GM19395 (cell line): ENCODE data around the gene MARS2.
"Not testable (repeated sequence)": the region's sequence is repeated elsewhere in the genome, so short reads cannot be mapped to it uniquely, and the experiment has no call there.

Source experiments
- ATAC-seq: cut with Tn5 transposase; IDR thresholded peaks from one replicate; pipeline ENCODE4 v1.9.1; 2021; ENCODE audit warnings: mild to moderate bottlenecking, moderate library complexity; ENCODE audit not compliant: unreplicated experiment

Gene MARS2

GRCh38 chr2:197705912-197706838 is 1.0 kb downstream of the MARS2 start:
- ATAC-seq: no peak

- ATAC-seq: no peak
Observed at GRCh38 chr2:197706839-197707207, 1.7 kb downstream of the MARS2 start.

- ATAC-seq: no peak
Observed at GRCh38 chr2:197707316-197708213, 2.4 kb downstream of the MARS2 start.

GRCh38 chr2:197708331-197708730 is 3.2 kb downstream of the MARS2 start:
- ATAC-seq: no peak

GRCh38 chr2:197709140-197709539 is 4.0 kb downstream of the MARS2 start:
- not testable (repeated sequence) for ATAC-seq

GRCh38 chr2:197710424-197711042 is 5.4 kb downstream of the MARS2 start:
- peak; percentile 80 for ATAC-seq

GRCh38 chr2:197711578-197711977 is 6.4 kb downstream of the MARS2 start:
- ATAC-seq: no peak

GRCh38 chr2:197713271-197713670 is 8.1 kb downstream of the MARS2 start:
- no peak for ATAC-seq

- ATAC-seq: no peak
Observed at GRCh38 chr2:197717863-197718262, 12.7 kb downstream of the MARS2 start.

GRCh38 chr2:197727011-197727410 is 21.8 kb downstream of the MARS2 start:
- ATAC-seq: no peak

GRCh38 chr2:197728555-197729544 is 23.7 kb downstream of the MARS2 start:
- not testable (repeated sequence) for ATAC-seq

- no peak for ATAC-seq
Observed at GRCh38 chr2:197740200-197740599, 35.0 kb downstream of the MARS2 start.
